CD1c-positive myeloid dendritic cell (primary cell): ENCODE measurements around the gene FKTN.

Experiments
- DNase-seq: peaks from one replicate; pipeline ENCODE4 v3.0.0-alpha.2; 2016; ENCODE audit errors: extremely low spot score

Gene FKTN

DNA sequence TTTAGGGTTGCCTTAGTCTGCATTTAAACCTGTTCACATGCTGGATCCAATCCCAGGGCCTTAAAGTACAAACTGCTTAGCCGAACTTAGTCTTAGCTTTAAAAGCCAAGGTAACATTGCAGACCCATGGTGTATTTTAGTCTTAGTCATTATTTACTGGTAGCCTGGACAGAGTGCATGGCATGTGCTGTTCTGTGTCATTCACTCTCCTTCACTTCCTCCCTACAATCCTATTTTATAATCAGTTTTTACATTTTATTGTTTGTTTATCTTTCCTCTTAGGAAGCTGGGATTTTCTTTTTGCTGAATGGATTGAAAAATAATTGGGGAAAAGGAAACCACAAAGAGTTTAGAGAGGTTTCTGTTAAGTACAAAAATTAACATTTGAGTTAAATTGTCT, 74.9 kb downstream of the FKTN start:
- no peak for DNase-seq

DNA sequence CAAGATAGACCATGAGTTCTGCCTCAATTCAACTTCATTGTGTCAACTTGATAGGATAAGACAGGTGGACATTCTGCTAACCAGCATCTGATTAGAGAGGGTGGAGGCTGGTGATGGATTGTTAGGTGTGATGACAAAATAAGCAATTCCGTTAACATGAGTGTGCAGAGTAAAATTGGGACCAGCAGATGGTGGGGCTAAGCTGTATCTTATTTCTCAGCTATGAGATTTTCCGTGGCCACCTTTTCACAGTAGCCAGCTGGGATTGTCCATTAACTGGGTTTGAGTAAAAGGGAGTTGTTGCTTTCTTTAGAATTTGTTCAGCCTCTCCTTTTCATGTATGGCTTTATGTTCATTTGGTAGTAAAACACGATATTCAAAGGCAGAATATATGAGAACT, 75.5 kb downstream of the FKTN start:
- no peak for DNase-seq

DNA sequence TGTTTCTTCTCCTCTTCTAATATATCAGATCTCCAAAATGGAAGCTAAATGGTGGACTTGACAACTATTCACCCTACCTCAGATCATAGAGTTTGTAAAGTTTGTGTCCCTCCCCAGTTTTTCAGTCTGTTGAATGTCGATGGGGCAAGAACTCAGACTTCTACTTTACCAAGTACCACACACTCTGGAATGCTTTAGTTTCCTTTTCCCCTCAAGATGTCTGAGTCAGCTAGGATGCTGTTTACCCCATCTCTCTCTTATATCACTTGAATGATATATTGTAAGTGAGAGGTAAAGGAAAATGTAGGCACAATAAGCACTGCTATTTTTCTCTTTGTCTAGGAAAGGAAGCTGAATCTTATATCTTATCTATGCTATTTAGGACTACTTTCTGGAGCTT, 78.4 kb downstream of the FKTN start:
- DNase-seq, result no peak

DNA sequence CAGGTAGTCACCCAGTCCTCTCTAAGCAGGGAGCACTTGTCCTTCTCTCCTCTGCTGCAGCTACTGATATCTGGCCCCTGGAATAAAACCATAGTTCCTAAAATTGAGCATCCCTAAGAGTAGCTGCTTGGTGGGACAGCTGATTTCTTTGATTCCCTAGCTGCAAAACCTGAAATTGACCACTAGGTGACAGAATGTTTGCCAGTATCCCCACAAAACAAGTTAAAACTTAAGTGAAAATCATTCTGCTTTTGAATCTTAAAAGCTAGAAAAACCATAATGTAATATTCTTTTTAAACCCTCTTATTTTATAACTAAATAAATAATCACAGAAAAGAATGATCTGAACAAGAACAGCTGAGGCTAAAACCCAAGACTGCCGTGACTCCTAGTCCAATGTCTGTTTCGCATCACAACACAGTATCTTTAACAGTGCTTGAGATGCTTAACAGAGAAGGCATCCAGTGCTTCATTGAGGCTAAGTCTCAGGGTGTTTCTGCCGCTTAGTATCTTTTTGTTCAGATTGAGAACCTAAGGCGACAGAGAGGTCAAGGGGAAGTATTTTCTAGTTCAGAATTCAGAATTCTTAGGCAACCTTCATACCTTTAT, 80.0 kb downstream of the FKTN start:
- DNase-seq, result no peak

DNA sequence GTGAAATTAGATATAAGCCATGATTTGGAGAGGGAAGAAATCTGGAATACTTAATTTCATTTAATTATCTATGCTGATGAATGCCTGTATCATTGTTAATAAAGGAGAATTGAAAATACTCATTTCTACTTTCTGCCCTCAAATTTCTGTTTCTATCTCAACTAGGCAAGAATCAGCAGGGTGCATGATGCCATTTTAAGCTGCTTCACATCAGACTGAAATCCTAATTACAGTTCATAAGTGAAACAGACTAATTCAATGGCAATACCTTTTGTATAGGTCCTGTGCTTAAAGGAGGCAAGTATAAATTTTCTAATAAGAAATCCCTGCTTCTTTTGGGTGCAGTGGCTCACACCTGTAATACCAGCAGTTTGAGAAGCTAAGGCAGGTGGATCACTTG, 82.0 kb downstream of the FKTN start:
- DNase-seq, result no peak

DNA sequence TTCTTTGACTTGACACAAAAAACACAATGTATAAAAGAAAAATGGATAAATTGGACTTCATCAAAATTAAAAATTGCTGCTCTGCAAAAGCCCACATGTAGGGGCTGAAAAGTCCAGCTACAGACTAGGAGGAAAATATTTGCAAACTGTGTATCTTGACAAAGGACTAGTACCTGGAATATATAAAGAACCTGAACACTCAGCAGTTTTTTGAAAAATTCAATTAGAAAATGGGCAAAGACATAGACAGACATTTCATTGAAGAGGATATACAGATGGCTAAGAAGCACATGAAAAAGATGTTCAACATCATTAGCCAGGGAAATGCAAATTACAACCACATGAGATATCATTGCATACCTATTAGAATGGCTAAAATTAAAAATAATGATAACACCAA, 85.9 kb downstream of the FKTN start:
- no peak for DNase-seq

DNA sequence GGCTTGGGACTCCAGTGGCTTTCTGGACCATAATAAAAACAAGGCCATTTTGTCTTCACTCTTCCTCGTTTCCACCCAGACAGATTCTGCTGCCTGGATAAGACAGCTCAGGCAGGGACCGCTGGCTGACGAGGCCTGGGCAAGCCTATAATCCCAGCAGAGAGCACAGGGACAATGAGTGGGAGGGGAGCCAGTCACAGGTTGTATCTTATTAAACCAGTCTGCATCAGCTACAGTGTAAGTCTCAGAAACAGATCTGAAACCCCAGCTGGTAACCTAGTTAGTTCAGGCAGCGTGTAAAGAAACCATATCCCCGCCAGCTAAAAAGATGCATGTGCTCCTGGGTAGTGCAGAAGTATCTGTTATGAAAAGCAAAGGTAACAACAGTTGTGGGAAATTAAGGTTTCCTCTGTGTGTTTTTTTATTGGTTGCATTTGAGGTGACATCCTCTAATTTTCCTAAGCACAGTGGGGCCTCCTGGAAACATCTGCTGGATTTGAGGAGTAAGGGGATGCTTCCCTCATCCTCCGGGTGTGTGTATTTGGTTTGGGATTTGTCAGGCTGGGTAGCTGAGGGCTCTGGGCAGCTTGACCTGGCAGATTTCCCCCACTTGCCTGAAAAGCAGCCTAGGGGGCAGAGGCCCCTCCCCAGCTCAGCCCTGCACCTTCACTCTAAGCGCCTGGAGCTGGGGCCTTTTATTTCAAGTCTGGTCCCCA, 89.1 kb downstream of the FKTN start:
- no peak for DNase-seq

DNA sequence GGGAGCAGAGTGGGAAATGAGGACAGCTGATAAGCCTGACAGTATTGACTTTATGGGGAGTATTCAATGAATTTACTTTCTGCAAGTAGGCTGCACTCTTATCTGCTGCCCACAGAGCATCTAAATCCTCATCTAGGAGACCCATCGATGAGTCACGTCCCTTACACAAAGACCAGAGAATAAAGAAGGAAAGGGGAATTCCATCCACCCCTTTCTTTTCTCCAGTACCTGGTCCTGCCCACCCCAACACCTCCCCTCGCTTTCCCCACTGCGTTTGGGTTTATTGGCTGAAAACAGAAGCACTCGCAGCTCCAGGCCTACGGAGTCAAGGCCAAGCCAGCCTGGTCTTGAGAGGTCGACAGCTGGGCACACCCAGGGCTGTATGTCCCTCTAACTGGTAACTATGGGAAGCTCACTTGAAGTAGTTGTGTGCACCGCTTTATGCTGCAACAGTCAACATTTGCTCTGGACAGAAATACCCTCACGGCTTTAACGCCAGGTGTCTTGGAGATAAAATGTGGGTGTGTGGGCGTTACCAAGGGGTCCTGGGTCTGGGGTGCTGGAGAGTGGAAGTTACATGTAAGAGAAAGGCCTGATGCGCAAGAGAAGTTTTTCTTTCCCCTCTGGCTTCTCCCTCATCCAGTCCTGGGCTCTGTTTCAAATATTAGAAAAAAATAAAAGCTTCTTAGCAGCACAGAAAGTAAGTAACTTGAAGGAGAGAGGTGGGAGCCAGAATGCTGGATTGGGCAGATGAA, 89.8 kb downstream of the FKTN start:
- no peak for DNase-seq

DNA sequence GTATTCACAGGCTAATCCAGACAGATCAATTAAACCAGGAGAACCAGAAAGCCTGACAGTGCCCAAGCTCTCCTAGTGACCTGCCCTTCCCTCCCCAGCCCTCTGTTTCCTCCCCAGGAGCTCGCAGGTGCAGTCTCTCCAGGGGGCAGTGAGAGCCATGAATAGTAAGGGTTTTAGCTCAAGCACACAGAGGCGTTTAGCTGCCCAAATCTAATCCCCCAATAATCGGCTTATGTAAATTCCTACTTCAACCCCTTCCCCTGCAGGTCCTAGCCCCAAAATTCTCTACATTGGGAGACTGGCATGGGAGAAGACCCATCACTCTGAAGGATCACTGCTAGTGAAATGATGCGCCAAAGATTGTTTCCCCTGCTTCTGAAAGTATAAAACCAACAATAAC, 93.9 kb downstream of the FKTN start:
- DNase-seq, result no peak

DNA sequence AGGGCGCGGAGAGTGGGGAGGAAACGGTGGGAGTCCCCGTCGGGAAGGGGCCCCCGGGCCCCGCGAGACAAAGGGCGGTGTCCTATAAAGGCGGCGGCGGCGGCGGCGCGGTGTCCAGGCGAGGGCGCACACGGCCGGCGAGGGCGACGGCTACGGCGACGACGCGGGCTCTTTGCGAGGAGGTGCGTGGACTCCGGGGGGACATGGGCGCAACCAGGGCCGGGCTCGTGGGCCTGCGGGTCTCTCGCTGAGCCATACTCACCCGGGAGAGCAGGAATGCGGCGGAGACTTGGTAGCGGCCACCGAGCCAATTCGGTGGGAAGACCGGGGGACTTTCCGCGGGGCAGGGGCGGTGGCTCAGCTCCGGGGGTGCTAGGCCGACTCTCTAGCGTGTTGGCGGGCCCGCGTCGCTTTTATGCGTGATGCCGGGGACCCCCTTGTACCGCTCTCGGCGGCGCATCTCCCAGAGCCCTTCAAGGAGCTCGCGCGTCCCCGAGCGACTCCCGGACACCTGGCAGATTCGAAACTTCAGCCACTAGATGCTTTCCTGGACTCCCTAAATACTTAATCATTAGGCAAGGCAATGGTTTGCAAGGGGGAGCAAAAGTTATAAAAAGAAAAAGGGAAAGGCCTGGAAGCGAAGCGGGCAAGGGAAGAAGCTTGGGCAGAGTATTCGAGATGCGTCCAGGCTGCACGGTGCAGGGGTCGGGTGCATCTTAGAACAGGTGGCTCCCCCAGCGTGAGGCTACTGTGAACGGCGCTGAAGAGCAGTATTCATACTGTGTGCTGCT, 98.4 kb downstream of the FKTN start:
- peak; percentile 10 for DNase-seq

DNA sequence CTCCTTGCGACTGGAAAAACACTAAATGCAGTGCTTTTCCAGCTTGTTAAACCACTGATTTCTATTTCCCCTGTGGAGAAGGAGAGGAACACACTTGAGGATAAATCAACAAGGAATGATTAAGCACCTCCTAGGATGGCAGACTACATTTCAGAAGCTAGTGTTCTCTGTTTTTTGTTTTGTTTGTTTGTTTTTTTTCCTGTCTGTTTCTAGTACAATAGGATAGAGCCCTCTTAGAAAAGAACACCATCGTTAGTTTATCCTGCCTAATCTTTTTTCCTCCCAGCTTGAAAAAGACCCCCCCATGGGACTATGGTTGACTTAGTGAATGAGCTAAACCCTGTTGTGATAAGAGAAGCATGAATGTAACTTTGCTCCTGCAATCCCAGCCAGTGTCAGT, 100.4 kb downstream of the FKTN start:
- DNase-seq, result no peak

DNA sequence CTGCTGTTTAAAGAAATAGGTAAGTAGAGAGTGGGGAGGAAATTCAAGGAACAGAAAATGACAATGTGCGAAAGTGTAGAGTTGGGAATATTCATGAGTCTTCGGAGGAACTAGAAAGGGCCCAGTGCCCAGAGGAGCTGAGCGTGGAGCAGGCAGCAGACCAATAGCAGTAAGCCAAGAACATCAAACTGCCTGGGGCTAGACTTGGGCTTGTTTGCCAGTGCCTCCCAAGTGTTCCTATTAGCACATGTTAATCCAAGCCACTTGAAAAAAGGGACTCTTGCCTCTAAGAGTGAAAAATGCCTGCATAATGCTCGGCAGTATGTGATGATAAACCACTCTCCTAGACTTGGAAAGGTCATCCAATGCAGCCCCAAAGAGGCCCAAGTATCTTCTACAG, 103.1 kb downstream of the FKTN start:
- DNase-seq, result no peak

DNA sequence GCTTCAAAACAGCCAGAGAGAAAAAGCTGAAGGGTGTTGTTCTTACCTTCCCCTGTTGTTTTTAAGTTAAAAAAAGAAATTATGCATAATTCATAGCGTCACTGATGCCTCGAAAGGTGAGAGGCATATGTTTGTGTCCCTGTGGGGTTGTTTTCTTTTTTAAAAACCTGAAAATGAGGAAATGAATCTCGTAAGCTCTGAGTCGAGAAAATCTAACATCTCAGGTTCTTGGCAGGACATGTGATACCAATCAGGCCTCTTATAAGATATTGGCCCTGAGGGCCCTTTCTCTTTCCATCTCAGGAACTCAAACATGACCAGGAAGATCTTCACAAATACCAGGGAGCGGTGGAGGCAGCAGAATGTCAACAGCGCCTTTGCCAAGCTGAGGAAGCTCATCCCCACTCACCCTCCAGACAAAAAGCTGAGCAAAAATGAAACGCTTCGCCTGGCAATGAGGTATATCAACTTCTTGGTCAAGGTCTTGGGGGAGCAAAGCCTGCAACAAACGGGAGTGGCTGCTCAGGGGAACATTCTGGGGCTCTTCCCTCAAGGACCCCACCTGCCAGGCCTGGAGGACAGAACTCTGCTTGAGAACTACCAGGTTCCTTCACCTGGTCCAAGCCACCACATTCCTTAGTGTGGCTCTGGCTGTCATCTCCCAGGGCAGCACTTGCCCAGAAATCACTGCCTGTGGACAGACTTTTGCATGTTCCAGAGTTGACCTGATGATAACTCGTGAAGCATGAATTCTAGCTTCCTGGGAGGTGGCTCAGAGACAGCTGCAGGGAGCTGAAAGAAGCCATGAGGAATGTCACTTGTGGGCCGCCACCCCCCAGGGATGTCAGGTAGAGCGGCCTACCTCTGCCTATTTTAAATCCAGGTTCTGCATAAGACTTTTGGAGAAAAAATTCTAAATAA, 104.5 kb downstream of the FKTN start, which contains the start of gene TAL2:
Gene TAL2, plus strand, starts transcription at position 274 of the 921 bp plus-strand sequence. Its CDS starts 40 bp downstream, at position 314.
- DNase-seq, result no peak

DNA sequence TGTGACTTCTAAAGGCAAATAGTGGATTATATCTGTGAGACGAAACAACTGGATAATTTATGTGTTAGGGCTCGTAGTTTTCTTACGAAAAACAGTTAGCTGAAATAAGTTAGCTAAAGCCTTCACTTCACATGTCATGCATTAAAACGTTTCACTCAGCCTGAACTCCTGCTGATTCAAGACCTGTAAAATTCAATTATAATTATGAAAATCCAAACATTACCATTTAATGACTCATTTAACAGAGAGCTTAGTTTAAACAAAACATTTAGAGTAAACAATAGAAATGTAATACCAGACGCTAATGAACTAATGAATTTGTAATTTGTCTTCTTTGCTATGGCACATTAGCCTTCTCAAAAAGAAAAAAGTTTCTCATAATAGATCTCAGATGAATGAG, 106.0 kb downstream of the FKTN start:
- no peak for DNase-seq

DNA sequence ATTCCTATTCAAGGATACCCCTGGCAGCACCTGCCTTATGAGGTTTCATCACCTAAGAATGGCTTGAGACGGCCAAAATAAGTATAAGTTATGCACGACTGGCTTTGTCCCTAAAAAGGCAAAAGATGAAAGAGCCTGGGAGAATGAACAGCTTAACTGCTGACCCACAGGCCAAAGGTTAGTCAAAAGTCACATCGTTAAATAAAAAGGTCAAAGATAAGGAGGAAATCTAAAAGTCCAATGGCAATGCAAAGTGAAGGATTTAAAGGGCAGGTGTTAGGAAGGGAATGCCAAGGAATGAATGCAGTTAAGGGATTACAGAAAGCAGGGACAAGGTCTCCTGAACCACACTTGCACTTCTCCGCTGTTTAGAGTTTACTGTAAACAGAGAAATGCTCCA, 109.9 kb downstream of the FKTN start:
- no peak for DNase-seq

DNA sequence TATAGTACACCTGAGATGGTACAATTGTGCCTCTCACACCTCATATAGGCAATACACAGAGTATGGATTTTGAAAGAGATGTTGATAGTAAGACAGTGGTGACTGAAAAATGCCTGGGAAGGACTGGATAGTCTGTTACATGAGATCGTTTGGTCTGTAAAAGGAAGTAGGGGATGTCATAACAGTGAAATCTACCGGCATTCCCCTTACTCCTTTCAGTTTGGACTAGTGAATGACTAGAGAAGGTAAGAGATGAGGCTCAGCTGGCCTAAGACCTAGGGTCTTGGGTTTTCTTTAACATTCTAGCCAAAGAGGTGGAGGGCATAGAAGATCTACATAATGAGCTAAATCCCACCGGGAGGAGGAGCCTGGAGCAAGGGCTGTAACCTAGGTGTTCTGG, 112.4 kb downstream of the FKTN start:
- no peak for DNase-seq

DNA sequence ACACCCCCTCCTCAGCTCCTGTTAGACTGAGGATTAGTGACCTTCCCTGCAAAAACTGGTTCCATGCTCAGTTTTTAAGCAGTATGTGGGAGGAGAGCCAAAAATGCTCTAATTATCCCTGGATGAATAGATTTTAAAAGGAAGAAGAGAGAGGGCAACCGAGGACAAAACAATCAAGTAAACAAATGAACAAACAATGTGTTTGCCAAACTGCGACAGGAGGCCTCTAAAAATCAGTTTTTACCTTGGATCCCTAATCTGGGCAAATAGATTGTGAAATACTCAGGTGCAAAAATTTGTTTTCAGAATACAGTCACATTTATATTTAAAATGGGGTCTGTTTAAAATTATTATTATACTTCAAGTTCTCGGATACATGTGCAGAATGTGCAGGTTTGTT, 112.8 kb downstream of the FKTN start:
- DNase-seq, result no peak

DNA sequence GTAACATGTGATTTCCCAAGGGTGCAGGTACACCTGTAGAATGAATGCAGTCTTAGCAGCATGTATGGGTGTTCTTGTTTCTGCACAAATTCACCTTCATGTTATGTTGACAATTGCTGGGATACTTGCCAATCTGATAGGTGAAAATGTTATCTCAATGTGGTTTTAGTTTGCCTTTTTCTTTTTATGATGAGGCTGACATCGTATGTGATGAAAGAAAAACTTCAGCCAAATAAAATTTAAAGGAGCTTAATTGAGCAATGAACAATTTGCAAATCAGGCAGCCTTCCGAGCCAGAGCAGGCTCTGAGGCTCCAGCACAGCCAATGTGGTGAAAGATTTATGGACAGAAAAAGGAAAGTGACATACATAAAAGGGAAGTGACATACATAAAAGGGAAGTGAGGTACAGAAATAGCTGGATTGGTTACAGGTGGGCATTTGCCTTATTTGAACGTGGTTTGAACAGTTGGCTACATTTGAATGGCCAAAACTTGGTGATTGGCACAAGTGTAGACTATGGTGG, 114.8 kb downstream of the FKTN start:
- no peak for DNase-seq

DNA sequence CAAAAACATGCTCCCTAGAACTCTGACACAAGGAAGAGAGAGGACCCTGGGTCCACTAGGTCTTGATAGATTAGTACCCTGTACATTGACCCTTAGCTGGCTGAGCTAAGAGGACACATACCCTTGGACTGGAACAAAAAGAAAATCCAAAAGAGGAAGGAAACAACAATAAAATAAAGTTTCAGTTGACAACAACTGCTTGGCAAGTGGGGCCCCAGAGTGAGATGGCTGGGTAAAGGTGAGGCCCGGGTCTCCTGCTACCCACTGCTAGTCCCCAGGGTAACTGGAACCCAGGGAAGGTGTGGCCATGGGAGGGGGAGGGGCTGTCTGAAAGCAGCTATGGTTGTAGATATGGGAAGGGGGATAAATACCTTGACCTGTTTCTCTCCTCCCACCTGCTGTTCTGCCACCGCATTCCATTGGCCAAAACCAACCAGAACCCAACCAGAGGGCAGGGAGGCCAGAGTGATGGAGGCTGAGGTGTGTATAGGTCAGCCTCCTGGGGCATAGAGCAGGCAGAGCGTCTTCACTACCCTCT, 116.0 kb downstream of the FKTN start:
- no peak for DNase-seq

DNA sequence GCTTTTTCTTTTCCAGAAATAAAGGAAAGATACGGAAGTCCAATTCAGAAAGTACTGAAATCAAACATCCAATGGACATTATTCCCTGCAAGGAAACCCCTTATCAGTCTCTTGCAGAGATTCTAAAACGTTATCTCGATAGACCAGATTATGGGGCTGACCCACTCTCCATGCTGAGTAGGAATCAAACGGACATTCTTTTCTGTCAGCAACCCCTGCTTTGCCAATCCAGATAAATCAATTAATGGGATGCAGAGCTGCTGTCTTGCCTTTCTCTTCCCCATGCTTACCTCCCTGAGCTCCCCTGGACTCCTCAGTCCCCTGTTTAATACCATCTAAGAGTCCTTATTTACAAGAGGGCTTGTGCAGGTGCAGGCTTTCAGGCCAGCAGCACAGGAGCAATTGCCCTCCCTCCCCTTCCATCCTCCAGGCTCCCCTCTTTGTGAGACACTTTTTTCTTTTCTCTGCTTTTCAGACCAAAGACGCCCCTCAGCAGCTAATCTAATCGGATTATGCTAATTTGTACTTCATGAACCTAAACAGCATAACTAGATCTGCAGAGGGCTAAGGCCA, 118.5 kb downstream of the FKTN start:
- no peak for DNase-seq
